GM19099 (cell line): ENCODE measurements around the gene LYPD4.

Experiments
- POLR2A ChIP-seq: IDR thresholded peaks from 3 replicates; pipeline ENCODE4 v1.6.1; 2011; ENCODE audit warnings: low read depth; ENCODE audit not compliant: insufficient read length; ENCODE audit errors: extremely low read depth

The LYPD4 gene

DNA sequence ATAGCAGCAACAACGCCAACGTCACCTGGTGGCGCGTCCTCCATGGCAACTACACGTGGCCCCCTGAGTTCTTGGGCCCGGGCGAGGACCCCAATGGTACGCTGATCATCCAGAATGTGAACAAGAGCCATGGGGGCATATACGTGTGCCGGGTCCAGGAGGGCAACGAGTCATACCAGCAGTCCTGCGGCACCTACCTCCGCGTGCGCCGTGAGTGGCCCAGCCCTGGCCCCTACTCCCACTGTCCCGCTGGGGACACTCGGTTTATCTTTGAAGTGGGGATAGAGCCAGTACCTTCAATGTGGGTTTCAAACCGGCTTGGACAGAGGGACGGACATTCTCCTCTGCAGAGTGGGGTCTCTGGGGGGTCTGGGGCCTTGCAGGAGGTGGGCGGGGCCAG lies 34.6 kb upstream of the LYPD4 start:
- no peak for TF ChIP-seq POLR2A

DNA sequence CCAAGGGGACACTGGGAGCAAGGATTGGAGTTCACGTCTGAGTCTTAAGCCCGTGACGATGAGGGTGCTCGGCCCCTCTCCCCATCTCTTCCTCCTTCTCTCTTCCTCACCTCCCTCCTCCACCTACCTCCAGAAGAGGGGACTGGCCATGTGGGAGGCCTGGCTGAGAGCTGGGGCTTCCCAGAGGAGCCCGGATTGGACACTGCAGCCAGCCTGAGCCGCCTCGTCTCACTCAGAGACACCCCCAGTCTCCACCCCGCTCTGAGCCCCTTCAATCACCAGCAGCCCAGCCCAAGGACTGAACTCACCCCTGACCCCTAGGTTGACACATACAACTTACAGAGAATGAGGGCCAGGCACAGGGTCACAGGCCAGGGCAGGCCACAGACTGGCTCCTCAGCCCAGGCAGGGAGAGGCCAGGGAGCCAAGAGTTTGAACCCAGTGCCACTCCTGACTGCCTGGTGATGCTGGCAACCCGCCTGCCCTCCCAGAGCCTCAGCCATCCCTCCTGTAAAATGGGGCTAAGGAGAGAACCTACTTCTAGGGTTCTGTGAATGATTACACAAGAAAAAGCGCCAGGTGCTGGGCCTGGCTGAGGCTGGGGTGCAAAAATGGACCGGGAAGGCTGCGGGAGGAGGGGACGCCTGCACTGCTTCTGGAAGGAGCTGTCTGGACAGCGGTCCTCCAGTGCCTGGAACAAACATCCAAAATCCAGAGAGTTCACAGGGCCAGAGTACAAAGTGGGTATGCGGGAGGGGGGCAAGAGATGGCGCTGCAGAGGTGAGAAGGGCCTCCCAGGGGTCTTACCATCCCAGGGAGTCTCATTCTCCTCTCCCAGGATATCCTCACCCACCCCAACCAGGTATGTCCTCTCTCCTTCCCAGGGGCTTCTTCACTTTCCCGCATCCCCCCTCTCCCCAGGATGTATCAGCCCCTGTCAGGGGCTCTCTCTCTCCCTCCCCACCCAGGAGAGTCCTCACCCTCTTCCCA lies 33.7 kb upstream of the LYPD4 start:
- TF ChIP-seq POLR2A = peak; percentile 74

- peak; percentile 83 for TF ChIP-seq POLR2A
Observed at GRCh38 chr19:41876847-41877832, 32.7 kb upstream of the LYPD4 start, which contains the start of gene CD79A. Gene CD79A (plus strand): TSS chr19:41877279. CDS start chr19:41877305, 26 bp downstream.

DNA sequence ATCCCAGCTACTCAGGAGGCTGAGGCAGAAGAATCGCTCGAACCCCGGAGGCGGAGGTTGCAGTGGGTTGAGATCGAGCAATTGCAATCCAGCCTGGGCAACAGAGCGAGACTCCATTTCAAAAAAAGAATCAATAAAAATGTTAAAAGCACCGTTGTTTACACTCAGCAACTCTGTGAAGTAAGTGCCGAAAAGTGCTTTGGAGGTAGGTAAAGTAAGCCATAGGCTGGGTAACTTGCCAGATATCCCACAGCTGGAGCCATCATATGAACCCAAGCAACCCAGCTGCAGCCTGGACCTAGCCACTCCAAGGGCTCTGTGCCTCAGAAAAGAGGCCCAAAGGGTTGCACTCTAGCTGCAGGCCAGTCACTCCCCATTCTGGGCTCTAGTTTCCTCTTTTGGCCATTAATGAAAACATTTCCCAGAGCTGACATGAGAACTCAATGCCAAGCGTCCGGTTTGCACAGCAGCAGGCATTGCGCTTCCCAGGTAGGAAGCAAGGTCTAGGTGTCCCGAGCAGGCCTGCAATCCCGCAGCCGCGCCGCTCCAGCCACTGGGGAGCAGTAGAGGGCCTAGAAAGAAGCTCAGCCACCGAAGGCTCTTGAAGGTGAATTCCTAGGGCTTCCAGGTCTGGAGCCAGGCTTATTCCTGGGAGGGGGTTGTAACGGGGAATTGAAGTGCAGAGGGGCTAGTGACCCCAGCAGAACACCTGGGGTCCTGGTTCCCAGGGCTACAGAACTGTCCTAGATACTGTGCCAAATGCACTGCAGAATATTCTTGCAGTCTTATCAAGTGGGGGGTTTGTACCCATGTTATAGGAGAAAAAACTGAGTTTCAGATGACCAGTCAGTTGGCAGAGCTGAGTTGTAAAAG lies 28.5 kb upstream of the LYPD4 start:
- TF ChIP-seq POLR2A = peak; percentile 45

DNA sequence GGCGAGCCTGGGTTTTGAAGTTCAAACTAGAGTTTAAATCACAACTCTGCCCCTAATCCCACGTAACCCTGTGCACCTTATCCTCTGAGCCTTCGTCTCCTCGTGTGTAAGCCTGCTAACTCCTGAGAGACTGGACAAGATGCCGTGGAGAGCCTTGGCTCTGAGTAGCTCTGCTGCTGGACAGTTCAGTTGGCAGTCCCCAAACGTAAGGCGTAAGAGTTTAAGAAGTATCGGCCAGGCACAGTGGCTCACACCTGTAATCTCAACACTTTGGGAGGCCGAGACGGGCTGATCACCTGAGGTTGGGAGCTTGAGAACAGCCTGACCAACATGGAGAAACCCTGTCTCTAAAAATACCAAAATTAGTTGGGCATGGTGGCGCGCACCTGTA lies 27.9 kb upstream of the LYPD4 start:
- TF ChIP-seq POLR2A = no peak

DNA sequence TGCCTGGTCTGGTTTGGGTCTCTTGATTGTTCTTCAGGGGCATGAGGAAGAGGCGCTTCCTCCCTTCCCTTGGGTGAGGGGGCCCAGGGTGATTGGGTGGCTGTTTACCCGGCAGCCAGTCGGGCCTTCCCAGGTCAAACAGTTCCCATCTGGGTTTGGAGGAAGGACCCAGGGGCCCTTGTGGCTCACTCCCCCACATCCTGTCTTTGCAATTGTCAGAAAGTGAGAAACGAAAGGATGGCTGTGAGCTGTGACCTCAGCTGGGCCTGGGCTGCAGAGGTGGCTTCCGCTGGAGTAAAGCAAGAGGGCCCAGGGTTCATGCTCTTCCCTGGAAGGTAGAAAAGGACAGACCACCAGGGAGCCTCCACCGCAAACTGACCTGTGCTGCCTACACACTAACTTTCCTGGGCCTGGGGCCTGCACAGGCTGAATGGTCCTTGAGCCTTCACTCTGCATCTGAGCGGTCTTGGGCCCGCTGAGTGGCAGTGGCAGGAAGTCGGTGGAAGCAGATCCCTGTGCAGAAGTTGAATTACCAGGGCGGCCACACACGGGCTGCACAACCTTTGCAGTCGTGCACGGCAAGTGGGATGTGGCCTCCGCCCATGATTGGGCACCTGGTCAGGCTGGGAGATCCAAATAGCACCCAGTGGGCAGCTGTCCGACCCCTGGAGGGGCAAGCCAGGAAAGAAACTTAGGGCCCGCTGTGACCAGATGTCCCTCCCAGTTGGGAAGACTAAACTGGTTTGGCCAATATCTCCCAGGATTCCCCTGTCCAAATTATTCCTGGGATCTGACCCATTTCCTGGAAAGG lies 27.3 kb upstream of the LYPD4 start:
- TF ChIP-seq POLR2A = peak; percentile 45

DNA sequence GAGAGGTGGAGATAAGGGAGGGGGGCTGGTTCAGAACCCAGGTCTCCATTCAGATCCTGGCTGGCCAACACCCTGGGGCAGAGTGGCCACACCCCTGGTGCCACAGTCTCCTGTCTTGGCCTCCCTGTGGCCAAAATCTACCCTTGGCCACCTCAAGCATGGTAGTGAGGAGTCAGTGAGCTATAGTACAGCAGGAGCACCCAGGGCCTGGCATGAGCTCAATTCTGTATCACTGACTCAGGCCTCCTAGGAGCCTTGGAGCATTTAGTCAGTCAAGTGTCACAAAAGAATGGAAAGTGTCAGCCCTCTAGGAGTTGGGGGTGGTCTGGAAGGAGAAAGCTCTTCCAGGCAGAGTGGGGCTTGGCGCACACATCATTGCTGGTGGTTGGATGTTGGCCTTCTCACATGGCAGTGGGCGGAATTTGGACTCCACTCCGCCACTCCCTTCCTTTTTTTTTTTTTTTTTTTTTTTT lies 26.0 kb upstream of the LYPD4 start:
- no peak for TF ChIP-seq POLR2A

GRCh38 chr19:41869374-41869955 lies 25.0 kb upstream of the LYPD4 start:
- no peak for TF ChIP-seq POLR2A

- TF ChIP-seq POLR2A = no peak
Observed at GRCh38 chr19:41868989-41869300, 24.5 kb upstream of the LYPD4 start.

DNA sequence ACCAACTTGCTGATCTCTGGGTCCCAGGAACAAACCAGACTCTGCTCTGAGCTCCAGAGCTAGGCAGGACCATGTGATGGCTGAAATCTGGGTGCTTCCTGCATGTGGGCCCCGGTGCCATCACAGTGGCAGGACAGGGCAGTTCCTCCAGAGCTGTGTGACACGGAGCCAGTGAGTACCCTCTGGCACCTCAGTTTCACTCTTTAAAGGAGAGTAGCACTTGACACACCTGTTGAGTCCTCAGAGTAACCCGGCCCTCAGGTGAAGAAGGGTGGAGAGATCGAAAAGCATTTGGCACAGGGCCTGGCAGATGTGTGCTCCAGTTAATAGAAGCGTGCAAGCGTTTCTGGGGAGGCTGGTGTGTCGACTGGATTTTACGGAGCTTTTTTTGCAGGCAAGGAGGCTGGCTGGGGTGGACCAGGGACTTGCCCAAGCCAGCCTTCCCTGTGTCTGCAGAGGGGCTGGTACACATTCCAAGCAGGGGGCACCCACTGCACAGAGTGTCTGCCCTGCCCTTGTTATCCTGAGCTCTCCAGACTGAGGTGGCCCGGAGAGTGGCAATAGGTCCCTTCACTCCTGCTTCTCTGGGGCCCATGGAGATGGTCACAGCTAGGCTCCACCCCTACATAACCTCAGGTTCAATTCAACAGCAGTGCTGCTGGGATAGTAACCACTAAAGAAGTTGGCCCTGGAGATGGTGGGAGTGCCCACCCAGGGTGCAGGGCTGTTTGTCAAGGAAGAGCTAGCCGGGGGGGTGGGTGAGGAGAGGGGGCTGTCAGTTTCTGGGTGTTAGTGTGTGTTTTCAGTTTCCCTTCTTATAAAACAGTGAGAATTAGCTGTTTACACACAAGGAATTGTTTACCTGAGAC lies 23.9 kb upstream of the LYPD4 start:
- peak; percentile 27 for TF ChIP-seq POLR2A

GRCh38 chr19:41866284-41866683 lies 21.8 kb upstream of the LYPD4 start:
- TF ChIP-seq POLR2A = no peak

GRCh38 chr19:41864374-41864773 lies 19.9 kb upstream of the LYPD4 start:
- TF ChIP-seq POLR2A = no peak
